Neural cell (in vitro differentiated cells): ENCODE results near the gene LRRC36. TPM values are rescaled to one million over a fixed set of nuclear protein-coding genes. Genes with fewer than 3 reads are reported as not detected.
A peak's percentile ranks its signal among the peaks of the same experiment; 100 is the strongest.

Experiments
- H2AFZ ChIP-seq: fragments of 200-600, 300-800 bp; sonication (generic), shearing (Covaris generic); 2 replicates; pipeline ENCODE4 v1.6.0; 2014; ENCODE audit warnings: low read depth, mild to moderate bottlenecking, antibody characterized with exemption, low read length, moderate library complexity
- H3F3A ChIP-seq: fragments of 200-600 bp; shearing (Covaris generic); 2 replicates; pipeline ENCODE4 v1.6.1; 2016; ENCODE audit warnings: mild to moderate bottlenecking, moderate library complexity, mixed read lengths, antibody characterized with exemption, low read length; ENCODE audit not compliant: insufficient read depth, poor library complexity, severe bottlenecking
- H3K27ac ChIP-seq: fragments of 200-600, 300-800 bp; sonication (generic), shearing (Covaris generic); 2 replicates; pipeline ENCODE4 v1.5.1; 2014; ENCODE audit warnings: mild to moderate bottlenecking, low read length, moderate library complexity
- H3K27me3 ChIP-seq: fragments of 300-800, 200-600 bp; sonication (generic), shearing (Covaris generic); 2 replicates; pipeline ENCODE4 v1.6.0; 2014; ENCODE audit warnings: mild to moderate bottlenecking, low read depth, low read length, moderate library complexity; ENCODE audit not compliant: insufficient read depth
- H3K36me3 ChIP-seq: fragments of 300-800, 200-600 bp; sonication (generic), shearing (Covaris generic); 2 replicates; pipeline ENCODE4 v1.5.1; 2014; ENCODE audit warnings: mild to moderate bottlenecking, antibody characterized with exemption, low read length, moderate library complexity; ENCODE audit not compliant: insufficient read depth
- H3K4me2 ChIP-seq: fragments of 300-800, 200-600 bp; sonication (generic), shearing (Covaris generic); 2 replicates; pipeline ENCODE4 v1.6.0; 2014; ENCODE audit warnings: mild to moderate bottlenecking, low read length
- H3K4me3 ChIP-seq: fragments of 300-800, 200-600 bp; sonication (generic), shearing (Covaris generic); 2 replicates; pipeline ENCODE4 v1.5.1; 2014; ENCODE audit warnings: mild to moderate bottlenecking, low read length, moderate library complexity
- H3K79me2 ChIP-seq: fragments of 200-600 bp; shearing (Covaris generic); replicated peaks from 2 replicates; pipeline ENCODE4 v1.6.0; 2014; ENCODE audit warnings: mild to moderate bottlenecking, low read length, moderate library complexity; ENCODE audit not compliant: insufficient read depth
- H3K9ac ChIP-seq: fragments of 300-800, 200-600 bp; sonication (generic), shearing (Covaris generic); 2 replicates; pipeline ENCODE4 v1.6.1; 2016; ENCODE audit warnings: mild to moderate bottlenecking, low read length, mixed read lengths
- H3K9me2 ChIP-seq: fragments of 200-600 bp; shearing (Covaris generic); 2 replicates; pipeline ENCODE4 v1.6.1; 2016; ENCODE audit warnings: mild to moderate bottlenecking, low read length, mixed read lengths; ENCODE audit not compliant: insufficient read depth
- H3K9me3 ChIP-seq: fragments of 200-600, 300-800 bp; sonication (generic), shearing (Covaris generic); 2 replicates; pipeline ENCODE4 v1.6.1; 2016; ENCODE audit warnings: mild to moderate bottlenecking, mixed run types, low read length, moderate library complexity, mixed read lengths
- H4K20me1 ChIP-seq: fragments of 200-600 bp; shearing (Covaris generic); 2 replicates; pipeline ENCODE4 v1.6.1; 2016; ENCODE audit warnings: mild to moderate bottlenecking, mixed run types; ENCODE audit not compliant: insufficient read depth
- EP300 ChIP-seq: fragments of 450-650 bp; conservative IDR thresholded peaks from 2 replicates; pipeline ENCODE4 v1.6.1; 2014; ENCODE audit warnings: antibody characterized with exemption, mild to moderate bottlenecking, moderate library complexity; ENCODE audit not compliant: poor library complexity, severe bottlenecking
- EZH2 ChIP-seq: fragments of 200-600, 300-800 bp; shearing (Covaris generic), sonication (generic); IDR thresholded peaks from 2 replicates; pipeline ENCODE4 v1.6.1; 2014; ENCODE audit warnings: antibody characterized with exemption, low read length, borderline replicate concordance, mild to moderate bottlenecking; ENCODE audit not compliant: insufficient read depth, poor library complexity, severe bottlenecking
- MXI1 ChIP-seq: fragments of 450-650 bp; conservative IDR thresholded peaks from 2 replicates; pipeline ENCODE4 v1.6.1; 2014; ENCODE audit warnings: antibody characterized with exemption, mild to moderate bottlenecking; ENCODE audit not compliant: poor library complexity, severe bottlenecking
- POLR2AphosphoS5 ChIP-seq: IDR thresholded peaks from 2 replicates; pipeline ENCODE4 v1.6.1; 2012
- RAD21 ChIP-seq: fragments of 450-650 bp; conservative IDR thresholded peaks from 2 replicates; pipeline ENCODE4 v1.6.1; 2014; ENCODE audit warnings: antibody characterized with exemption, mild to moderate bottlenecking, moderate library complexity
- SMC3 ChIP-seq: fragments of 450-650 bp; conservative IDR thresholded peaks from 2 replicates; pipeline ENCODE4 v1.6.1; 2014; ENCODE audit warnings: antibody characterized with exemption, mild to moderate bottlenecking, moderate library complexity; ENCODE audit not compliant: poor library complexity
- TAF1 ChIP-seq: IDR thresholded peaks from 2 replicates; pipeline ENCODE4 v1.6.1; 2012; ENCODE audit warnings: low read depth
- polyA plus RNA-seq: library from polyadenylated mRNA; depleted of rRNA; stranded (reverse); fragments of >200 nt; gene quantifications from 2 replicates; pipeline ENCODE4 v1.2.3, GENCODE V29; 2014
- TF ChIP-seq, protein P1 (sequence below): IDR thresholded peaks from 2 replicates; pipeline ENCODE4 v1.6.1; 2012; ENCODE audit warnings: borderline replicate concordance
- TF ChIP-seq, protein P2 (sequence below): fragments of 450-650 bp; IDR thresholded peaks from 2 replicates; pipeline ENCODE4 v1.5.1; 2014; ENCODE audit warnings: antibody characterized with exemption, mild to moderate bottlenecking, moderate library complexity; ENCODE audit not compliant: poor library complexity, severe bottlenecking

The LRRC36 gene
- polyA plus RNA-seq, 1 donor from 2014 or later, result 1.6 TPM

DNA sequence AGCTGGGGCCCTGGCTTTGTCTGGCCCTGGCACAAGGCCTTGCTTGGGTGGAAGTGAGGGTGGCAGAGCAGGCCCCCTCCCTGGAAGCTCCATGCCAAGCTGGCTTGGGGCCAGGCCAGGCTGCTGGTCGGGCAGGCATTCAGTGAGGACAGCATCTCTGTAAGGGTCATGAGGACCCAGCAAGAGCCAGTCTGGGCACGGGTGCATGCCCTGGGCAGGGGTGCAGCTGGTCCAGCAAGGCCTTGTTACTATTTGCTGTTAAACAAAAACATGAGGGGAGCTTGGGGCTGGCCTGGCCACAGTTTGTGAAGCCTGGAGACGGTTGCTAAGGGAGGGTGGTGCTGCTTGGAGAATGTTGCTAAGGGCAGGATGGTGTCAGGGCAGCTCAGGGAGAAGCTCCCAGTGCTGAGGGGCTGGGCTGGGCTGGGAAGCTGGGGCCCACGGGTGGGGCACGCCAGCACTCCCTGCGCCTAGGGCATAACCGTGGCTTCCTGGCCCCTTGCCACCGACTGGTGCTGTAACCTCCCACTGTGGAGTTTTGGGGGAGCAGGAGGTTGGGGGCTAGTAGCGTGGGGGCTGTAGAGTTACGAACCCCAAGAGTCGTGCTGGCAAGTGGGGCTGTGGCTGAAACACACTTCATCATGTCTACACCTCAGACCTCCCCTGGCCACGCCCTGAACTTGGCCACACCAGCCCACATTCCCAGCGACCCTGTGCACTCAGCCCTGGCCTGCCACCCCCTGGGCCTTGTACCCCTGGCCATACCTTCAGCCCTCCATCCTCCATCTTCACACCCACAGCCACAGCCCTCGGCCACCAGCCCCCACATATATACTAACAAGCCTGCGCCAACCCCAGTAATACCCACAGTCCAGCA lies 65.0 kb downstream of the LRRC36 start:
- H2AFZ ChIP-seq, result no peak overlapping the region
- no peak overlapping the region for H3K4me3 ChIP-seq
- no peak for TF ChIP-seq SMC3
- TF ChIP-seq TAF1, result no peak
- TF ChIP-seq, protein P1, sequence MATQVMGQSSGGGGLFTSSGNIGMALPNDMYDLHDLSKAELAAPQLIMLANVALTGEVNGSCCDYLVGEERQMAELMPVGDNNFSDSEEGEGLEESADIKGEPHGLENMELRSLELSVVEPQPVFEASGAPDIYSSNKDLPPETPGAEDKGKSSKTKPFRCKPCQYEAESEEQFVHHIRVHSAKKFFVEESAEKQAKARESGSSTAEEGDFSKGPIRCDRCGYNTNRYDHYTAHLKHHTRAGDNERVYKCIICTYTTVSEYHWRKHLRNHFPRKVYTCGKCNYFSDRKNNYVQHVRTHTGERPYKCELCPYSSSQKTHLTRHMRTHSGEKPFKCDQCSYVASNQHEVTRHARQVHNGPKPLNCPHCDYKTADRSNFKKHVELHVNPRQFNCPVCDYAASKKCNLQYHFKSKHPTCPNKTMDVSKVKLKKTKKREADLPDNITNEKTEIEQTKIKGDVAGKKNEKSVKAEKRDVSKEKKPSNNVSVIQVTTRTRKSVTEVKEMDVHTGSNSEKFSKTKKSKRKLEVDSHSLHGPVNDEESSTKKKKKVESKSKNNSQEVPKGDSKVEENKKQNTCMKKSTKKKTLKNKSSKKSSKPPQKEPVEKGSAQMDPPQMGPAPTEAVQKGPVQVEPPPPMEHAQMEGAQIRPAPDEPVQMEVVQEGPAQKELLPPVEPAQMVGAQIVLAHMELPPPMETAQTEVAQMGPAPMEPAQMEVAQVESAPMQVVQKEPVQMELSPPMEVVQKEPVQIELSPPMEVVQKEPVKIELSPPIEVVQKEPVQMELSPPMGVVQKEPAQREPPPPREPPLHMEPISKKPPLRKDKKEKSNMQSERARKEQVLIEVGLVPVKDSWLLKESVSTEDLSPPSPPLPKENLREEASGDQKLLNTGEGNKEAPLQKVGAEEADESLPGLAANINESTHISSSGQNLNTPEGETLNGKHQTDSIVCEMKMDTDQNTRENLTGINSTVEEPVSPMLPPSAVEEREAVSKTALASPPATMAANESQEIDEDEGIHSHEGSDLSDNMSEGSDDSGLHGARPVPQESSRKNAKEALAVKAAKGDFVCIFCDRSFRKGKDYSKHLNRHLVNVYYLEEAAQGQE, result no peak
- TF ChIP-seq EZH2, result no peak
- TF ChIP-seq MXI1, result no peak
- no peak for TF ChIP-seq EP300
- no peak for TF ChIP-seq POLR2AphosphoS5
- no peak for TF ChIP-seq RAD21
- TF ChIP-seq, protein P2, sequence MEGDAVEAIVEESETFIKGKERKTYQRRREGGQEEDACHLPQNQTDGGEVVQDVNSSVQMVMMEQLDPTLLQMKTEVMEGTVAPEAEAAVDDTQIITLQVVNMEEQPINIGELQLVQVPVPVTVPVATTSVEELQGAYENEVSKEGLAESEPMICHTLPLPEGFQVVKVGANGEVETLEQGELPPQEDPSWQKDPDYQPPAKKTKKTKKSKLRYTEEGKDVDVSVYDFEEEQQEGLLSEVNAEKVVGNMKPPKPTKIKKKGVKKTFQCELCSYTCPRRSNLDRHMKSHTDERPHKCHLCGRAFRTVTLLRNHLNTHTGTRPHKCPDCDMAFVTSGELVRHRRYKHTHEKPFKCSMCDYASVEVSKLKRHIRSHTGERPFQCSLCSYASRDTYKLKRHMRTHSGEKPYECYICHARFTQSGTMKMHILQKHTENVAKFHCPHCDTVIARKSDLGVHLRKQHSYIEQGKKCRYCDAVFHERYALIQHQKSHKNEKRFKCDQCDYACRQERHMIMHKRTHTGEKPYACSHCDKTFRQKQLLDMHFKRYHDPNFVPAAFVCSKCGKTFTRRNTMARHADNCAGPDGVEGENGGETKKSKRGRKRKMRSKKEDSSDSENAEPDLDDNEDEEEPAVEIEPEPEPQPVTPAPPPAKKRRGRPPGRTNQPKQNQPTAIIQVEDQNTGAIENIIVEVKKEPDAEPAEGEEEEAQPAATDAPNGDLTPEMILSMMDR, result no peak
- H3K27ac ChIP-seq, result no peak overlapping the region
- no peak overlapping the region for H3K4me2 ChIP-seq
- H3F3A ChIP-seq, result no peaks in the 10 kb centered on the region
- H3K9ac ChIP-seq, result no peak overlapping the region
- no peaks in the 10 kb centered on the region for H3K79me2 ChIP-seq
- H3K9me3 ChIP-seq, result no peaks in the 10 kb centered on the region
- no peaks in the 10 kb centered on the region for H3K27me3 ChIP-seq
- H4K20me1 ChIP-seq, result no peaks in the 10 kb centered on the region
- H3K9me2 ChIP-seq, result no peaks in the 10 kb centered on the region
- no peaks in the 10 kb centered on the region for H3K36me3 ChIP-seq

DNA sequence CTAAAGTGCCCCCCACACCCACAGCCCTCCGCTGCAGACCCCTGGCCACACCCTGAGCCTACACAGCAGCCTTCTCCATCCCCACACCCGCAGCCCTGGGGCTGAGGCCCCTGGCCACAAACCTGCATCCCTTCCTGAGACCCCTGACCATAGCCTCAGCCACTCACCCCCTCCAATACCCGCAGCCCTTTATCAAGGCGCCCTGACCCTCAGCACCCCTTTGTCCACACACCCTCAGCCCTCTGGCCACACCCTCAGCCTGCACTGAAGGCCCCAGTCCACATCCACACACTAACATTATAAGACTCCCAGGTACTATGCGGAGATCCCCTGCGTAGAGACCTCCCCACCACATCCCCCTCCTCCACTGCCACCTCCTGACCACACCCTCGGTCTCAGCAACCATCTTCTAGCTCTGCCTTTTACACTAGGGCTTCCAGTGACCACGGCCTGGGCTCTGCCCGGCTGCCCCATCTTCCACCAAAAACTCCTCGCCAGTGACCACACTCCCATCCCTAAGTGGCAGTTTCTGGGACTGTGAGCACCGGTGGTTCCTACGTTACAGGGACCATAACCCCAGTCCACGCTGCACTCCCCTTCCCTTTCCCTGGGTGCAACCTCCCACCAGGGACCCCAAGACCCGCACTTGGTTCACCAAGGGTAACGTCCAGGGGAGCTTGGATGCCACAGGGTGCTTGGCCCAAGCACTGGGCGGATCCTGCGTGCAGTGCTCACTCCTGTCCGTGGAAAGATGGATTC lies 65.9 kb downstream of the LRRC36 start:
- TF ChIP-seq MXI1, result no peak
- no peak for TF ChIP-seq TAF1
- TF ChIP-seq, protein P2, result no peak
- TF ChIP-seq, protein P1, result no peak
- TF ChIP-seq RAD21, result no peak
- TF ChIP-seq EP300, result no peak
- TF ChIP-seq EZH2, result no peak
- no peak for TF ChIP-seq POLR2AphosphoS5
- no peak for TF ChIP-seq SMC3
- no peak overlapping the region for H3K9ac ChIP-seq
- H3K4me2 ChIP-seq, result no peak overlapping the region

More for the DNA sequence above, 65.9 kb downstream of the LRRC36 start:
- Histone ChIP-seq H4K20me1 (no peaks in the 10 kb centered on the region), H2AFZ (no peak overlapping the region), H3K4me3 (peak overlapping the region; percentile 50), H3K27ac (no peak overlapping the region), H3K27me3 (no peaks in the 10 kb centered on the region), H3K79me2 (no peaks in the 10 kb centered on the region), H3K36me3 (no peaks in the 10 kb centered on the region), H3K9me3 (no peaks in the 10 kb centered on the region), H3K9me2 (no peaks in the 10 kb centered on the region), H3F3A (no peaks in the 10 kb centered on the region)
